CD4-positive, alpha-beta memory T cell (primary cell): Measurements from ENCODE around the gene UPF2. TPM values are rescaled to one million over a fixed set of nuclear protein-coding genes. Genes with fewer than 3 reads are reported as not detected.

Source experiments
- CTCF ChIA-PET: fragments of 350-600 bp; sonication (Branson Sonifier 250); formaldehyde crosslinking; loops from one replicate; lab custom pipeline; 2021; ENCODE audit warnings: inconsistent platforms; ENCODE audit not compliant: partially characterized antibody; lab: Charles Lee
- POLR2A ChIA-PET: fragments of 350-600 bp; sonication (Branson Sonifier 250); formaldehyde crosslinking; loops from one replicate; lab custom pipeline; 2021; ENCODE audit not compliant: partially characterized antibody; lab: Charles Lee
- DNase-seq, 5 donors: peaks; one replicate each; pipeline versions ENCODE4 v3.0.0 to v3.0.0-alpha.2; 2020 to 2022; ENCODE audit warnings: mixed read lengths in 1 of 5
- H3K27ac ChIP-seq: one replicate; pipeline ENCODE4 v1.7.0; 2013; ENCODE audit warnings: low read depth, low read length
- H3K27me3 ChIP-seq: 2 replicates; pipeline ENCODE4 v1.7.0; 2013; ENCODE audit warnings: mild to moderate bottlenecking, low read length, moderate library complexity; ENCODE audit not compliant: insufficient read depth
- H3K36me3 ChIP-seq: 2 replicates; pipeline ENCODE4 v1.7.0; 2013; ENCODE audit warnings: mild to moderate bottlenecking, low read length, moderate library complexity; ENCODE audit not compliant: insufficient read depth
- H3K4me1 ChIP-seq: 2 replicates; pipeline ENCODE4 v1.7.0; 2013; ENCODE audit warnings: mild to moderate bottlenecking, low read length, moderate library complexity; ENCODE audit not compliant: insufficient read depth
- H3K4me3 ChIP-seq, 2 donors: one replicate each; pipeline ENCODE4 v1.7.0; 2013; ENCODE audit warnings: low read length in 2 of 2, mild to moderate bottlenecking in 1 of 2
- H3K9me3 ChIP-seq, 2 donors: one replicate each; pipeline ENCODE4 v1.7.0; 2013; ENCODE audit warnings: low read length in 2 of 2, control low read depth in 1 of 2; ENCODE audit not compliant: control insufficient read depth in 1 of 2
- H3K27ac Mint-ChIP-seq, 7 donors: one replicate each; pipeline ENCODE4 v1.8.0; 2020 to 2021; ENCODE audit warnings: mixed read lengths in 7 of 7, mild to moderate bottlenecking in 6 of 7, inconsistent platforms in 3 of 7, moderate library complexity in 3 of 7
- H3K27me3 Mint-ChIP-seq, 2 donors: one replicate each; pipeline ENCODE4 v1.8.0; 2020 to 2021; ENCODE audit warnings: mixed read lengths in 2 of 2
- H3K36me3 Mint-ChIP-seq, 2 donors: one replicate each; pipeline ENCODE4 v1.8.0; 2020 to 2021; ENCODE audit warnings: mixed read lengths in 2 of 2, inconsistent platforms in 1 of 2, mild to moderate bottlenecking in 1 of 2
- H3K4me1 Mint-ChIP-seq, 4 donors: one replicate each; pipeline ENCODE4 v1.8.0; 2020 to 2021; ENCODE audit warnings: mixed read lengths in 4 of 4, mild to moderate bottlenecking in 1 of 4
- H3K4me3 Mint-ChIP-seq, 8 donors: one replicate each; pipeline ENCODE4 v1.8.0; 2020 to 2021; ENCODE audit warnings: mixed read lengths in 8 of 8, mild to moderate bottlenecking in 7 of 8, moderate library complexity in 6 of 8, inconsistent platforms in 3 of 8
- H3K9me3 Mint-ChIP-seq, 8 donors: one replicate each; pipeline ENCODE4 v1.8.0; 2020 to 2021; ENCODE audit warnings: mixed read lengths in 8 of 8, mild to moderate bottlenecking in 5 of 8, inconsistent platforms in 3 of 8, moderate library complexity in 1 of 8
- intact Hi-C: fragments of 100-400 bp; cut with micrococcal nuclease; formaldehyde crosslinking; loops from one replicate; pipeline ENCODE4 v1.15.1; 2023
- polyA plus RNA-seq, 2 donors: library from polyadenylated mRNA; unstranded; fragments of 300-500 nt; fragmentation: Illumina TruSeq; gene quantifications; one replicate each; pipeline ENCODE4 v1.2.3, GENCODE V29; 2021
- total RNA-seq, 2 experiments: library from RNA; stranded (reverse); gene quantifications; one replicate each; pipeline ENCODE4 v1.2.3, GENCODE V29; 2021

The UPF2 gene
- total and polyA plus RNA-seq, 4 experiments from 2014 or later = 5.4 to 38.6 (median 28.1) TPM

GRCh38 chr10:11930312-11930978, 112.2 kb downstream of the UPF2 start:
- no peaks in the 10 kb centered on the region for H3K4me1 ChIP-seq
- H3K9me3 Mint-ChIP-seq = no peaks in the 10 kb centered on the region
- intact Hi-C loops = no loop called here
- no peak overlapping the region for H3K4me3 ChIP-seq
- no peak overlapping the region for H3K4me3 Mint-ChIP-seq
- CTCF ChIA-PET = interaction anchor here (0.8 to 1.1 kb wide), 3 partner anchors 55 to 147 kb away, joined by 3 read pairs; no protein-coding TSS in a partner anchor
- no peaks in the 10 kb centered on the region for H3K27me3 Mint-ChIP-seq
- H3K36me3 ChIP-seq = peaks cover 56% of the 10 kb centered on the region
- no peaks in the 10 kb centered on the region for H3K9me3 ChIP-seq
- no peak overlapping the region for H3K27ac ChIP-seq
- H3K36me3 Mint-ChIP-seq = peaks cover 55 to 72% of the 10 kb centered on the region in 2 donors
- POLR2A ChIA-PET = no interaction called here
- H3K27me3 ChIP-seq = no peaks in the 10 kb centered on the region
- no peaks in the 10 kb centered on the region for H3K4me1 Mint-ChIP-seq
- DNase-seq = no peak
- H3K27ac Mint-ChIP-seq = peak overlapping the region in 3 of 7 donors; percentile 2 to 57 (median 16)

DNA sequence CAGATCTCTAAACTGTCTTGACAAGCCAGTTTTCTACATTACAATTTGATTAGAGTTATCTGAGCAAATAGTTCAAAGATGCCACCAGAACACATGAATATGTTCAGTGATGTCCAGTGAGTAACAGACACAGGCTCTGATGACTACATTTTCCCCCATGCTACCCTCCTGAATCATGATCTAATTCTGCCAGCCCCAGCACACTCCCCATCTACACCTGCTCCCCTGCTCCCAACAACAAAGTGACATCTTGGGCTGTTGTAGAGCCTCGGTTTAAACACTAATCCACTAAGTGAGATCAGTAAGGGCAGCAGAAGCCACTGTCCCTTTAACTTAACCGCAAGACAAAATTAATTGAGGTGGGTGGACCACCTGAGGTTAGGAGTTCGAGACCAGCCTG, 114.9 kb downstream of the UPF2 start:
- Histone ChIP-seq H3K27ac (no peak overlapping the region), H3K27me3 (no peaks in the 10 kb centered on the region), H3K4me1 (no peaks in the 10 kb centered on the region), H3K4me3 (no peak overlapping the region), H3K9me3 (no peaks in the 10 kb centered on the region), H3K36me3 (peaks cover 53% of the 10 kb centered on the region)
- Mint-ChIP-seq H3K36me3 (peaks cover 49 to 69% of the 10 kb centered on the region in 2 donors), H3K27ac (peak overlapping the region in 4 of 7 donors; percentile 66 to 80 (median 76)), H3K4me3 (no peak overlapping the region), H3K9me3 (no peaks in the 10 kb centered on the region), H3K4me1 (no peaks in the 10 kb centered on the region), H3K27me3 (no peaks in the 10 kb centered on the region)
- ChIA-PET CTCF (interaction anchor here (1.4 kb wide), 1 partner anchor 59 kb away, joined by 4 read pairs; no protein-coding TSS in a partner anchor), POLR2A (interaction anchor here (0.6 kb wide), 1 partner anchor 65 kb away, joined by 3 read pairs; no protein-coding TSS in a partner anchor)
- intact Hi-C loops = no loop called here
- DNase-seq = no peak

DNA sequence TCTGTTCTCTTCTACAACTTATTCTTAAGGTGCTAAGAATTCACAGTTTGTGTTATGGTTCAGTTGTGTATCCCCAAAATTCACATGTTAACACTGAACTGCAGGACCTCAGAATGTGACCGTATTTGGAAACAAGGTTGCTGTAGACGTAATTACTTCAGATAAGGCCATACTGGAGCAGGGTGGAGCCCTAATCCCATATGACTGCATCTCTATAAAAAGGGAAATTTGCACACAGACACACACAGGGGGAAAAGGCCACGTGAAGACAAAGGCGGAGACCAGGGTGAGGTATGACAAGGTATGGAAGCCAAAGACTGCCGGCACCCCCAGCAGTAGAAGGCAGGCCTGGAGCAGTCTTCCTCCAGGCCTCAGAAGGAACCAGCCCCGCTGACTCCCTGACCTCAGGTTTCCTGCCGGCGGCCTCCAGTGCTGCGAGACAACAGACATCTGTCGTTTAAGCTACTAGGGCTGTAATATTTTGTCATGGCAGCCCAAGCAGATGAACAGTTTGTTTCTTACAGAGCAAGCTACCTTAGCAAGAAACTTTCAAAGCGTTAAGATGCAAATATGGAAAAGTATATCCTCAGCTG, 120.7 kb downstream of the UPF2 start:
- Histone ChIP-seq H3K27me3 (no peaks in the 10 kb centered on the region), H3K4me1 (no peaks in the 10 kb centered on the region), H3K27ac (no peak overlapping the region), H3K9me3 (no peaks in the 10 kb centered on the region), H3K4me3 (no peak overlapping the region), H3K36me3 (peaks cover 33% of the 10 kb centered on the region)
- ChIA-PET CTCF (interaction anchor here (1.5 kb wide), 1 partner anchor 69 kb away, joined by 3 read pairs; no protein-coding TSS in a partner anchor), POLR2A (no interaction called here)
- Mint-ChIP-seq H3K27ac (peak overlapping the region in 1 of 7 donors; percentile 22), H3K4me3 (no peak overlapping the region), H3K36me3 (peaks cover 44 to 59% of the 10 kb centered on the region in 2 donors), H3K4me1 (no peaks in the 10 kb centered on the region), H3K27me3 (no peaks in the 10 kb centered on the region), H3K9me3 (no peaks in the 10 kb centered on the region)
- intact Hi-C loops = no loop called here
- DNase-seq = no peak

DNA sequence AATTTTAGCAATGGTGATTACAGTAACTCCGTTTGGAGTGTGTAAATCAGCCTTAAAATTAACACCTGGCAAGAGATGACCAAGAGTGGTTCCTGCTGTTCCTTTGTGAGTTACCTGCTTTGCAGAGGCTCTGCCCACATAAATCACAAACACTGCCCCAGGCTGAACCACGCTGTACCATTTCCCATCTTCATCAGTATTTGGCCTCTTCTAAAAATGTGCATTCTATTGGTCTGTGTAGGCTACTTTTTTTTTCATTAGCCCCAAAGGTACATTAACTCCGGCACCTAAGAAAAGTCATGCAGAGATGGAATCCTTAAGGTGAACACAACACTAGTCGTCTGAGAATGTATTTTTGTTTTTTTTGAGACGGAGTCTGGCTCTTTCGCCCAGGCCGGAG, 123.3 kb downstream of the UPF2 start:
- no peak for DNase-seq
- peaks cover 18% of the 10 kb centered on the region for H3K36me3 ChIP-seq
- H3K4me3 ChIP-seq = no peak overlapping the region
- Mint-ChIP-seq H3K27ac (peak overlapping the region in 2 of 7 donors; percentile 68 to 82), H3K4me3 (no peak overlapping the region), H3K36me3 (peaks cover 24 to 39% of the 10 kb centered on the region in 2 donors), H3K9me3 (no peaks in the 10 kb centered on the region), H3K4me1 (no peaks in the 10 kb centered on the region), H3K27me3 (no peaks in the 10 kb centered on the region)
- ChIA-PET POLR2A (no interaction called here), CTCF (no interaction called here)
- no peak overlapping the region for H3K27ac ChIP-seq
- H3K4me1 ChIP-seq = no peaks in the 10 kb centered on the region
- H3K9me3 ChIP-seq = no peaks in the 10 kb centered on the region
- intact Hi-C loops = no loop called here
- H3K27me3 ChIP-seq = no peaks in the 10 kb centered on the region

- Histone ChIP-seq H3K27me3 (no peaks in the 10 kb centered on the region), H3K27ac (no peak overlapping the region), H3K36me3 (peaks cover 18% of the 10 kb centered on the region), H3K4me3 (no peak overlapping the region), H3K4me1 (no peaks in the 10 kb centered on the region), H3K9me3 (no peaks in the 10 kb centered on the region)
- Mint-ChIP-seq H3K4me3 (peak overlapping the region in 1 of 8 donors; percentile 15), H3K27ac (peak overlapping the region in 1 of 7 donors; percentile 19), H3K9me3 (no peaks in the 10 kb centered on the region), H3K27me3 (no peaks in the 10 kb centered on the region), H3K36me3 (peaks cover 24 to 35% of the 10 kb centered on the region in 2 donors), H3K4me1 (no peaks in the 10 kb centered on the region)
- intact Hi-C loops = no loop called here
- CTCF ChIA-PET = no interaction called here
- POLR2A ChIA-PET = no interaction called here
- no peak for DNase-seq
Measured at GRCh38 chr10:11918384-11918783, 124.2 kb downstream of the UPF2 start.

DNA sequence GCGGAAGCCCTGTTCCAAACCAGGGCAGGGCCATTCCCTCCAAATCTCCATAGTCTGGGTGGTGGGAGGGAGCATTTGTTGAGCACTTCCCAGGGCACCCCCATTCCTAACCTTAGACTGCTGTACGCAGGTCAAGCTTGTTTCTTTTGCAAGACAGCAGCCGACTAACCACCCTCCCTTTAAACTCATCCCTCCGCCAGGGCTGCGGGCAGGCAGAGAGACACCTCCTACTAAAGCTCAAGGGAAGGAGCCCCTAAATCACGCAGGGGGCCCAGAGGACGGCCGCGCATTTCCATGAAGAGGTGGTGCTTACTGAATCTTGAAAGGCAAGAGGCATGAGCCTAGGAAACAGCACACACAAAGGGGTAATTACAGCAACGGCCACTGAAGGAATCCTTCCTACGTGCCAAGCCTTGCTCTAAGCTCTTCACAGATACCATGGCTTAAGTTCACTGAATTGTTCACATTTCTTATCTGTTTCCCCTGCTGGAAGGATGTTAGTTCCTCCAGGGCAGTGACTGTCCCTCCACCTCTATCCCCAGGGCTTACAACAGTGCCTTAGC, 129.4 kb downstream of the UPF2 start:
- DNase-seq = no peak
- POLR2A ChIA-PET = no interaction called here
- no peaks in the 10 kb centered on the region for H3K4me1 Mint-ChIP-seq
- Histone ChIP-seq H3K9me3 (no peaks in the 10 kb centered on the region), H3K4me1 (no peaks in the 10 kb centered on the region), H3K27ac (no peak overlapping the region), H3K36me3 (no peaks in the 10 kb centered on the region), H3K27me3 (no peaks in the 10 kb centered on the region), H3K4me3 (no peak overlapping the region)
- no peak overlapping the region for H3K4me3 Mint-ChIP-seq
- H3K9me3 Mint-ChIP-seq = peaks cover 0 to 2% (median 0%) of the 10 kb centered on the region in 8 donors
- H3K36me3 Mint-ChIP-seq = no peaks in the 10 kb centered on the region
- intact Hi-C loops = no loop called here
- H3K27me3 Mint-ChIP-seq = no peaks in the 10 kb centered on the region
- H3K27ac Mint-ChIP-seq = no peak overlapping the region
- CTCF ChIA-PET = no interaction called here

DNA sequence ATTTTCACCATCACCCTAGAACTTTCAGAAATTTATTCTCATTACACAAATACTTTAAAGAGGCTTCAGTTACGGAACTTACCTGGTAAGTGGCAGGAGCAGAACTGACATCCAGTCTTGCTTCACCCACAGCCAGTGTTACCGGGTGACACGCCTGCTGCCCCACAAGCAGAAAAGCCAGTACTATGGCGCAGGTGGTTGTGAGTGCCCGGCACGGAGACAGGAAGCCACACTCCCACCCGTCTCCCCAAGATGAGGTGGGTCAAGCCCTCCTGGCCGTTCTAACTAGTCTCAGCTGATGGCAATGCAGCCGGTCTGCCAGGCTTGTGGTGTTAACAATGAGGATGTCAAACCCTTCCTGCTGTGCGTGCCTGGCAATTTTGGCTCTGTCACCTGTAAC, 132.5 kb downstream of the UPF2 start:
- no peak for DNase-seq
- no peak overlapping the region for H3K4me3 ChIP-seq
- no peaks in the 10 kb centered on the region for H3K27me3 Mint-ChIP-seq
- no peak overlapping the region for H3K27ac ChIP-seq
- H3K27ac Mint-ChIP-seq = no peak overlapping the region
- no peaks in the 10 kb centered on the region for H3K4me1 ChIP-seq
- H3K27me3 ChIP-seq = no peaks in the 10 kb centered on the region
- H3K4me3 Mint-ChIP-seq = no peak overlapping the region
- ChIA-PET CTCF (no interaction called here), POLR2A (no interaction called here)
- no peaks in the 10 kb centered on the region for H3K9me3 ChIP-seq
- no peaks in the 10 kb centered on the region for H3K36me3 Mint-ChIP-seq
- no peaks in the 10 kb centered on the region for H3K36me3 ChIP-seq
- H3K9me3 Mint-ChIP-seq = peaks cover 0 to 3% (median 0%) of the 10 kb centered on the region in 8 donors
- intact Hi-C loops = no loop called here
- H3K4me1 Mint-ChIP-seq = peaks cover 0 to 2% (median 0%) of the 10 kb centered on the region in 4 donors
